G401.6 (cell line): ENCODE measurements around the gene SPI1.

ENCODE experiments used
- FAIRE-seq: peaks from 2 replicates; lab custom pipeline; 2012; peaks lifted over from hg19 to GRCh38; lab: Jason Lieb, UNC

Gene SPI1

GRCh38 chr11:47357985-47358730 is 20.2 kb downstream of the SPI1 start:
- FAIRE-seq, result no peak

- no peak for FAIRE-seq
These were observed 21.4 kb downstream of the SPI1 start for GRCh38 chr11:47356998-47357329.

- FAIRE-seq, result no peak
These were observed 22.0 kb downstream of the SPI1 start for GRCh38 chr11:47356129-47356997.

GRCh38 chr11:47355283-47356128 is 22.8 kb downstream of the SPI1 start:
- FAIRE-seq, result peak; percentile 23

GRCh38 chr11:47354913-47355282 is 23.4 kb downstream of the SPI1 start:
- FAIRE-seq, result no peak

- no peak for FAIRE-seq
These were observed 24.2 kb downstream of the SPI1 start for GRCh38 chr11:47353978-47354774.

GRCh38 chr11:47352556-47352955 is 25.8 kb downstream of the SPI1 start, which contains the start of gene MYBPC3:
Gene MYBPC3, minus strand, starts transcription at chr11:47352702. Its CDS starts 55 bp downstream, at chr11:47352647.
- no peak for FAIRE-seq

GRCh38 chr11:47351156-47352126 is 26.9 kb downstream of the SPI1 start:
- FAIRE-seq, result no peak

GRCh38 chr11:47350315-47350714 is 28.0 kb downstream of the SPI1 start:
- FAIRE-seq, result no peak

GRCh38 chr11:47349521-47350095 is 28.7 kb downstream of the SPI1 start:
- no peak for FAIRE-seq

GRCh38 chr11:47348859-47349258 is 29.5 kb downstream of the SPI1 start:
- FAIRE-seq, result peak; percentile 90

- FAIRE-seq, result no peak
These were observed 30.1 kb downstream of the SPI1 start for GRCh38 chr11:47348131-47348802.

- no peak for FAIRE-seq
These were observed 31.2 kb downstream of the SPI1 start for GRCh38 chr11:47347137-47347536.

- no peak for FAIRE-seq
These were observed 32.3 kb downstream of the SPI1 start for GRCh38 chr11:47345890-47346563.

GRCh38 chr11:47342854-47343253 is 35.5 kb downstream of the SPI1 start:
- FAIRE-seq, result no peak

- no peak for FAIRE-seq
These were observed 36.1 kb downstream of the SPI1 start for GRCh38 chr11:47342036-47342803.

GRCh38 chr11:47340980-47341775 is 37.2 kb downstream of the SPI1 start:
- FAIRE-seq, result no peak
